ENCODE data around the gene PRKCQ.

PRKCQ gene

DNA sequence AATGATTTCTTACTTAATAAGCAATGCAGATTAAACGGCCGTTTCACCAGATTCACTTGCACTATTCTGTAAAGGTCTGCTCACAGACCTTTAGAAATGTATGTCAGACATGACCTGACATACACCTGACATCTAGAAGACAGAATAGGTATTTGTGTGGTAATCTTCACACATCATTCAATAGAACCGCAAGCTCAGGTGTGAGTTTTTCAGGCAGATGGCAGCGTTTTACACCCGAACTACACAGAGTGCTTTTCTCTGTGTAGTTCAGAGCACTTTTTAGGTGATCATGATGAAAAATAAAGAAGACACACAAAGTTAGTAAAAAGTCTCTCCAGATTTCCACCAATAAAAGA, 63.2 kb downstream of the PRKCQ start:
- no peak for DNase-seq

DNA sequence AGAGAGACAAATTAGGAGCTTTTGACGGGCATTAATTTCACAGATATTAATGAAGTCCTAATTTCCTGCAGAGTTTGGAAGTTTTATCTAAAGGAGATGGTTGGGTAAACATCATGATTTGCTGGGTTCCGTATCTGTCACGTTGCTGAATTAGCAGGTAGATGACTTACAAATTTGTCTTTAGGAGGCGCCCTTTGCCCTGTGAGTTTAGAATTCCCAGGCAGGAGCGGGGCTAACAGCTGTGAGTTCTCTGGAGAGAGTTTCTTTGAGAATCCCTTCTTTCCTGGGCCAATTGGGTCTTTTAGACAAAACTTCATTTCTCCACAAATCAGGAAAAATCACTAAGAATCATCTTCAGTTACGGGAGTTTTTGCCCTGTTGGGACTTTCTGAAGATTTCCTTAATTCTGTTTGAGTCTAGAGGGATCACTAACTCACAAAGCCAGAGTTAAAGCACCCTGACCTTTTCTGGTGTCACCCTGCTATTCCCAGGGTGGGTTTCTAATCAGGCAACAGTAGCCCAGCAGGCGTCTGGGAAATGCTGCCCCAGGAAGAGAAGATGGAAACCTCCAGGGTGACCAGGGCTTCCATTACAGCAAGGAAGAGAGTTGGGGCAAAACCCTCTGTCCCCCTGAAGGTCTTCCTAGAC, 63.7 kb downstream of the PRKCQ start:
- DNase-seq = no peak

DNA sequence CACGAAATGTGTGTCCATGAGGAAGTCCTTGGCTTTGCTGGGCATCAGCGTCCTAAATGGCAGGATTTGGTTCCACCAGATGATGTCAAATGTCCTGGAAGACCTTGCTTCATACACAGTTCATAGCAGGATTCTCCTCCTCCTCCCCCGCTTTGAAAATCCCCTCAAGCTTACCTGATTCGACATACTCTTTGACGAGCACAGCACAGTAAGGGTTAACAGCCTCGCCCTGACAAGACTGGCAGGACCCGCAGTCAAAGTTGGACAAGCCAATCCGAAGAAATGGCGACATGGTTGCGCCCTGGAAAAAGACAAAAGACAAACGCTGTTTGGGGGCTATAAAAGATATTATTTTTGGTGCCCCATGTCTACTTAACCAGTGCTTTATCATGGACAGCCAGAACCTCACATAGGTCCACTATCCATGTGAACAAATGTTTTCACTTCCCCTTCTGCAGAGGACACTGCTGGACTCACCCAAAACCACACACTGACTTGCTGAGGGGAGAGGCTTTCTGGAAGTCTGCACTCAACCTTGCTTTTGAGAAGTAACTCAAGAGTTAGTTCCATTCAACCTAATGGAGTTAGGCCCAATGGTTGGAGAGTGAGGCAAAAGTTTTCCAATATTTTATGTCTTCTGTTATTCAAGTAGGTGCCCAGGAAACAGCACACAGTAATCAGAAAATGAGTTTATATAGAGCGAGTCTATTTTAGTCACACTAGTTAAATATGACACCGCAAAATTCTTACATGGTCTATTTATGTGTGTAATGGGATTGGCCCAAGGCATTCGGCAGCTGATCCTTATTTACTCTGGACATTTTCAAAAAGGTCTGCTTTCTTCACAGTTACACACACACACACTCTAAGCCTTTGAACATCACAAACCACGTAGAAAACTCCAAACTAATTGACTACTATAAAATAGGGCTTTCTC, 65.0 kb downstream of the PRKCQ start:
- DNase-seq = peak; percentile 97

DNA sequence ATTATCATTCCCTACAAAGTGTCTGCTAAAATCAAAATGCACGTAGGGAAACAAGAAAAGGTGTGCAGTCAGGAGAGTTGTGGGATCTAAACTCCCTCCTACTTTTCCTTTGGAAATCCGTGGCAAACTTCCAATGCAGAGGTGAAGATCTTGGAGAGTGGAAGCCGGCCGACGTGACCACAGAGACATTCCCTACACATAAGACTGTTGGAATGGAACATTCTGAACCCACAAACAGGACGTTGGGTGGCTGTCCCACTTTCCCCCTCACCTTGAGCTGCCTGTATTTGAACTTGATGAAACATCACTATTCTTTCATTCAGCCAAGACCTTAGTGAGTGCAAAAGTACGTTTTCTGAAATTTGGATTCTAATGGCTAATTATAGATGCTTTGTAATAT, 65.9 kb downstream of the PRKCQ start:
- no peak for DNase-seq

DNA sequence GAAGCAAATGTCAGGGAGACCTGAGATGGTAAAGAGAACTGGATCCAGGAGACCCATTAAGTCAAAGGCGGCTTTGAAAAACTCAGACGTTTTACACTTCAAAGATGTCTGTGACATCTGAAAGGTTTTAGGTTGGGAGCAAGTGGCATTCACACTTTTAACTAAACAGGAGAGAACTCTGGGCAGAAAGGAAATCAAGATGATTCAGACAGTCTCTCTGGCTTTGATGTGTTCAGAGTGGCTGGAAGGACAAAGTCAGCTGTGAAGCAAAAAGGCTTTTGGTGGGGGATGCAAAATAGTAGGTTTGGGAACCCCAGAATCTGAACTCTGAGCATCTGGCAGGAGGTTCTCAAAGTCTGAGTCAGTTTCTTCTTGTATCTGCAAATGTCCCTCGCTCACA, 66.6 kb downstream of the PRKCQ start:
- DNase-seq = no peak

DNA sequence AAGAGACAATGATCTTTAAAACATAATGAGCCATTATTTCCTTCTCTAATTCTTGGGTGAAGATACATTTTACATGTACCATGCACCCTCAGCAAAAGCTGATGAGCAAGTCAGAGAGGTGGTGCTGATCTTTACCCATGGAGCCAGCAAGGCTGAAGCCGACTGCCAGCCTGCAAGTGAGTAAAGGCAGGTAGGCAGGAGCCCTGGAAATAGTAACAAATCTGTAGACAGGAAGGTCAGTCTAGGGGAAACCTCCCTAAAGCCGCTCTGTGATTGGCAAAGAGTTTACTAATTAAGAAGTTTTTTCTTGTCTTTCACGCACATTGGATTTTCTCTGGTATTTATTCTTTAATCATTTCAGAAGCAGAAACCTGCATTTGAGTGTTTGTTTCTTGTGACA, 67.9 kb downstream of the PRKCQ start:
- DNase-seq = no peak

DNA sequence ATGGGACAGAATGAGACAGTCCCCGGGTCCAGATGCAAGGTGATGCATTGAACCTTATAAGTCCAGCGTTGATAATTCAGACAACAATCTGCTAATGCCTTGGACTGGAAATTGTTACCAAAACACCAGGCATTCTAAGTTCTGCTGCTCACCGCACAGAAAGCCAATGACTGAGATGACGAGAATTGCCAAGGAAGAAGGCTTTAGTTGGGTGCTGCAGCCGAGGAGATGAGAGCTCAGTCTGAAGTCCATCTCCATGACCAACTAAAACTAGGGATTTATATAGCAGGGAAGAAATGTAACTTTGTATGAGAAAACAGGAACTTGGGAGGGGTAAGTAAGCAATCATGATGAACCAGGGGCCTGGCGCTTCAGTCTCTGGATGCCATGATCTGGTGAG, 68.7 kb downstream of the PRKCQ start:
- DNase-seq = no peak

DNA sequence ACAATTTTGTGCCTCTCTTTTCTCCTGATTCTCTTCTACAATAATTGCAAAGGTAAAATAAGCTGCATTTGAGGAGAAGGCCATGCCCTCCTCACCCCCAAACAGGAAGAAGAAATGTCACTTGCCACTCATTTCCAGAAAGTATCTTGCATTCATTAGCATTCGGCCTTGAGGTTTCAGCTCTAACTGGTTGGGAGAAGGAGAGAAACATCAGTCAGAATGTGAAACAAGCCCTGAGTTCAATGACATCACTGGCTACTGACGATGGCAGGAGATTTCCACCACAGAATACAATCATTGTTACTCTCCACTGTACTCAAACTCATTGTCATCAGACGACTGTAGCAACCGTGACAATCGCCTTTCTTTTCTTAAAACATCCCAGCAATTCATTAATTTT, 72.8 kb downstream of the PRKCQ start:
- no peak for DNase-seq

DNA sequence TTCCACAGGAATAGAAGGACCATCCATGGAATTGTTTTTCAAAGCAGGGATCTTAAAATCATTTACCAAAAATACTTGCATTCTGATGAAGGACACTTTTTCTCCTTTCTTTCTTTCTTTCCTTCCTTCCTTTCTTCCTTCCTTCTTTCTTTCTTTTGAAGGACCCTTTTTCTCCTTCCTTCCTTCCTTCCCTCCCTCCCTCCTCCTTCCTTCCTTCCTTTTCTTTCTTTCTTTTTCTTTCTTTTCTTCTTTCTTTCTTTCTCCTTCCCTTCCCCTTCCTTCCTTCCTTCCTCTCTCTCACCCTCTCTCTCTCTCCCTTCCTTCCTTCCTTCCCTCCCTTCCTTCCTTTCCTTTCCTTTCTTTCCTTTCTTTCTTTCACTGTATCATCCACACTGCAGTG, 74.8 kb downstream of the PRKCQ start:
- no peak for DNase-seq

DNA sequence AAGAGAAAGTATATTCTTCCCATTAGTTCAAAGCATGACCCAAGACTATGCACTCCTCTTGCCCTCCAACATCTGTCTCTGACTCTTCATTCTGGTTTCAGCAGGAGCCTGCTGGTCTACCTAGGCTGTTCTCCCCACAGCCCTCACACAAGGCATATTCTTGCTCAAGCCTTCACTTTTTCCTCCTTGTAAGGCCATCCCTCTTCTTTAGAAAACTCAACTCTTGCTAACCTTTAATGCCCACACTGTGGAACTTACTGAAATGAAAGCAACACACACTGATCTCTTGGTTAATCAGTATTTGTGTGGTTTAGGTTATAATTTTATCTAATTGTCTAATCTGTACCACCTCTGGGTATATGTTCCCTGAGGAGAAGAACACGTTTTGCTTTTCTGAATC, 75.8 kb downstream of the PRKCQ start:
- peak; percentile 35 for DNase-seq

DNA sequence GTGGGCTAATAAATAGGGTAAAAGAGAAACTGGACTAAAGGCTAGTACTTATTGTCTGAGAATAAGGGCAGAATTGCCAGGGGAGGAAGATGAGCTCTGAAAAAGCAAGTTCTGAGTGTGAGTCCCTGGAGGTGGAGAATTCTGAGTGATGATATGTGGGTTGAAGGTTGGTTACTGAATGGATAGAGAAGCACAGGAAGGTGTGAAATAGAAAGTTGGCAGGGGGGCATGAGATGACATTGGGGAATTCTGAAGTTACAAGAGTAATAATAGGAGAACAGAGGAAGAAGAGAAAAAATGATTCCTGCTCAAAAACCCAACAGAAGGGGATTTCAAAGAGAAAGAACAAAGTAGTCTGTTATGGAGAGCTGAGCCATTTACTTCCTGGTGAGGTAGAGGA, 76.9 kb downstream of the PRKCQ start:
- no peak for DNase-seq

DNA sequence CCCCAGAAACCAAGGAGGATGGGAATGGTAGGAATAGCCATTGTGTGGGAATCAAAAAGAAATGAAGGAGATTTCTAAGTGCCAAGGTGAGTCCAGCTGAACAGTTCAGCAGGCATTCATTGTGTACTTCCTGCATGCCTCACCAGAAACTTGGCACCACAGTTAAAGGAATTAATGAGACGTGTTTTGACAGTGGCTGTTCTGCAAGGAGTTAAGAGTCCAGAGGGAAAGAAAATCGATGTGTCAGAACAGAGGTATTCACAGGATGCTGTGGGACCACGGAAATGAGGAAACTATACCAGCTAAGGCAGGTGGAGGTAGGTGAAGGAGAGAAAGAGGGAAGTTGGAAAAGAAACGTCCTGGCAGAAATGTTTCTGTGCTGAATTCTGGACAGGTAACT, 78.1 kb downstream of the PRKCQ start:
- no peak for DNase-seq

DNA sequence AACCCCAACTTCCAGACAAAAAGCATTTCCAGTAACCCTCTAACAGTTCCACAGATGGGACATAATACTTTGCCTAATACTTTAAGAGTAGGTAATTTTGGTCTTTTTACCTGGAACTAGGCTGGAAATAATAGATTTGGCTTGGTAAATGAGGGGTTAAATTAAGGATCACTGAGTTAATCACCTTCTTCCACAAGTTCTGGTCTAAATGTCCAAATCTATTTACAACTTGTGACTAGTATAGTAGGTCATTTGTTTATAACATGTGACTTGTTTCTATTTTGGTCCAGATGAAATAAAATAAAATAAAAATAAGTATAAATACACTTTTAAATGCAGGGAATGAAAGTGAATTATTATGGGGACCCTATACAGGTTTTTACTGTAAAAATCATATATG, 80.1 kb downstream of the PRKCQ start:
- no peak for DNase-seq

DNA sequence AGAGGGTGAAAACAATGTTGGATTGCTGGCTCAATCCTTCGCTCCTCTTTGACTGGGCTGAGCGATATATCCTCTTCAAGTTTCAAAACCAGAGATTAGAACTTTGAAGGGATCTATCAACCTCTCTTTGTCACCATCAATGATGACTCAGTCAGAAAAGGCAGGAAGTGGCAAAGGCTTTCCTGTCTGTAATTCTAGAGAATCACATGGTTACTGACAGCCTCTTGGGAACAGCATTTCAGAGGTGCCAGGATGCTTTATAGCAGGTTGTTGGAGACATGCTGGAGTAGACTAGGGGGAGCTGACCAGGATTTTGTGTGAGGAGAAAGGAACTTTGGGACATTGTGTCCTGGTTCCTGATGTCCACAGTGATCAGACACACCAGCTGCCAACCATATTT, 81.3 kb downstream of the PRKCQ start:
- DNase-seq = peak; percentile 70

DNA sequence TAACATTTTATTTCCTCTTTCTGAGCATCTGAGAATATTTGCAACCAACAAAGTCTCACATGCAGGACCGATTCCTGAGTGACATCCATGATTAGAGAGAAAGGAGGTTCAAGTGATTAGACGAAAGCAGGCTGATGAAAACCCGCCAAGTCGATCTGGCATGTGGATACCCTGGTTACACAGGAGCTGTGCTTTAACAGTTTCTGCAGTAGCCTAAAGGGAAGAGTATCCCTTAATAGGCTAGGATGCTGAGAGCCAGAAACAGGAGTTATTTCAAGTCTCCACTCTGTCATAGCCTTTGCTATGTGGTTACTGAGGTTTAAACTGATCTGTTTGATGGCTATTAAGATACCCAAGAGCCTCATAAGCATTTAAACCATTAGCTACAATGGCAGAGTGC, 82.5 kb downstream of the PRKCQ start:
- DNase-seq = no peak

DNA sequence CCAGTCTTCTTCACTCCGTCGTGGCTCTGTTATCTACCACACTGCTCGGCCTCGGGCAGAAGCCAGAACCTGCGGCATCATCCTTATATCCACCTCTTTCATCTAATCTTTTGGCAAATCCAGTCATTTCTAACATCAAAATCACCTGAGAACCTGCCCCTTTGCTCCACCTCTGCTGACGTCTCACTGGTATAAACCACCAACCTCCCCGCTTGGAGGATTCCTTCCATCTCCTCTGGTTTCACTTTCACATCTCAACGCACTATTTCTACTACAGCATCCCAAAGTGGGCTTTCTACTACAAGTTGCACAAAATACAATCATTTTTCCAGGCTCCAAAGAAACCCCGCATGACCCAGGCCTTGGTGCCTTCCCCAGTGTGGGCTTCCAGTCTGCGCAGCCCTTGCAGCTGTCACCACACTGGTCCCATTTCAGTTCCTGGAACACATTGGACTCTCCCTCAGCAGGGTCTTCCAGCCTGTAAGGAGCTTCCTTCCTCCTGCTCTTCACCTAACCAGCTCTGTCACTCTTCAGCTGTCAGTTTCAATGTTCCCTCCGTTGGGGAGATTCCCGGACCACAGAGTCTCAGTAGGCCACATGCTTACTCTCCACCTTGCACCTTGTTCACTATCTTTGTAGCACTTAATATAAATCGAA, 85.0 kb downstream of the PRKCQ start:
- DNase-seq = no peak

DNA sequence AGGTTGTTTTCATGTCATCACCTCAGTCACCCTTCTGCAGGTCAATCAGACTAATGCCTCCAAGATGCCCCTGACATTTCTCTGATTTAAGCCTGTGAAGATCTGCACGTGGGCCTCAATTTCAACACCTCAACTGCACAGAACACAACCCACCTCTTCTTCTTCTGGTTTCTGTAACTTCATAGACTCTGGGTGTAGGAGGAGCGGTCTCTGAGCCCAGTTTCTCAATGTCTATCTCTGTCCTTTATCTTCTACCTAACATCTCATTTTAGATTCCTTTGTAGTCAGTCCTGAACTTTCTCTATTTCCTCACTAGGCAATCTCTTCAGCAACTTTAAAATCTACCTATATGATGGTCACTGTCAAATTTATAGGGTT, 85.6 kb downstream of the PRKCQ start:
- DNase-seq = no peak

DNA sequence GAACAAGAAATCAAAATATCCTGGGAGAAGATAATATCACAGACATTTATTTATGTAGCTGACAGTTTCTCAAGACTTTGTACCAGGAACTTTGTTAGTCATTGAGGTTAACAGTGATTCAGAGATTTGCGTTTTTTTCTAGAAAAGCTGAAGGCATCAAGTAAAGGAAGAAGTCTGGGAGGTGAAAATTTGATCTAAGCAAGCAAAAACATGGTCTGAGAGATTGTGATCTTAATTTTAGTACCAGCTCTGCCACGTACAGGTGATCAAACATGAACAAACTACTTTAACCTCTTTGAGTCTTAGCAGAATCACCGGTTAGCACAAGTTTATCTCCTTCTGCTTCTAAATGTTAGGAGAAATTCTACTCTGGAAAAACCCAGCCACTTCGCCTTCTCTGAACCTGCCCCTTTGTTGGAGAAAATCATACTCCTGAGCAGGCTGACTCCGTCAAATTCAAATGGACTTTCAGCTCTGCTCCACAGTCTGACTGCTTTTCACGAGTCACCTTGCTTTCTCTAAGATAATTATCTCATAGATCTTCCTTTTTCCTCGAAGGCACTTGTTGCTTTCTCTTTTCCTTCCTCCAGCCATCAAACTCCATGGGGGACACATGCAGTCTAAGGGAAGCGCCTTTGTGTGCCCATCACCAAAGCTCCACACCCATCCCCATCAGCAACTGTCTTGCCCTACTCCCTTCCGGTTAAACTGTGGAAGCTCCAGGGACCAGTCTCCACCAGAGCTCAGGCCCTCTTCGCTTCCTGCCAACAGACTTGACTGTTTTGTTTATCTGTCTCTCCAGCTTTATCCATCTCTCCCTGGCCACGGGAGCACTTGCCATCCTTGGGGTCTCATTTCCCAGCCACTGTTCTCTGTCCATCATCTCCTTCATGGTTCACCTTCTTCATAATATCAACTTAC, 86.3 kb downstream of the PRKCQ start:
- DNase-seq = no peak

DNA sequence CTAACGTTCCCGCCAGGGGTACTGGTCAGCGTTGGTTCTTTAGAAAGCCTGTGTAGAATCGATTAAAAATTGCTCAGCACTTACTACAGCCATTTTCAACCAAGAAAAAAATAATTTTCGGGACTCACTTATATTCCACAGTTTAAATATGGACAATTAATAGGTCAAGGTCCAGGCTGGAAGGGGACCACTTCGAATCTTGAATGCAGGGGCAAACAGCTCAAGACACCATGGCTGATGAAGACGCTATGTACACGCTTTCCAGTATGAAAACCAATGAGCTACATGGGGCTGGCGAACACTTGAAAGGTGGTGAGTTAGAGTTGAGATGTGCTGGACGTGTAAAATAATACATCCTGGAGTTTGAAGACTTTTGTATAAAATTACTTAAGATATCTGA, 87.2 kb downstream of the PRKCQ start:
- no peak for DNase-seq

DNA sequence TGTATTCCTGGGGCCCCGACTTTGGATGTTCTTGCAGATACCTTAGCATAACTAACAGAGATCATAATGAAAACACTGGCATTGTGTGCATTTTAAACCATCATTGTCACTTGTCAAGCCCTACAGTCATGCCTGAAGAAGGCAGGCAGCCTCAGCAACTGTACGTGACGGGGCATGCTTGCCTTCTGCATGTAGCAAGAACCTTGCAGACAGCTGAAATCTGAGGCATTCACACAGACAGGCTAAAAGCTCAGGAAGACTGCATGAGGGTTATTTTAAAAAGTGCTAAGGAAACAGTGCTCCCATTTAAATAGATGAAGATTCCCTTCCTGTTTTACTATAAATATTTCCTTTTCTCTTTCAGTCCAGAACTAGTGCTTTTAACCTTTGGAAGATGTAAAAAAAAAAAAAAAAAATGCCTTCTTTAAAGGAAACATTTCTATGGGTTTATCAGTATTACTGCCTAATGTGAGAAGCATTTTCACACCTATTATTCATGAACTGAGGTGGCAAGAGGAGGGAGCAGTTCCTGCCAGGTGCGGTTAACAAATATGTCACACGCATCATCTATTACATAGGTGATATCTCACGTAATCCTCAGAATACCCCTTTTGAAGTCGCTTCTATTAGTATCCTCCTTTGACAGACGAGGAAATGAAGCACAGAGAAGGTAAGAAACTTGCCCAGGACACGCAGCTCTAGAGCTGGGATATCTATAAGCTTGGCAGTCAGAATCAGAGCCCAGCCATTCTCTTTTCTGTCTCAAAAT, 88.1 kb downstream of the PRKCQ start:
- no peak for DNase-seq

DNA sequence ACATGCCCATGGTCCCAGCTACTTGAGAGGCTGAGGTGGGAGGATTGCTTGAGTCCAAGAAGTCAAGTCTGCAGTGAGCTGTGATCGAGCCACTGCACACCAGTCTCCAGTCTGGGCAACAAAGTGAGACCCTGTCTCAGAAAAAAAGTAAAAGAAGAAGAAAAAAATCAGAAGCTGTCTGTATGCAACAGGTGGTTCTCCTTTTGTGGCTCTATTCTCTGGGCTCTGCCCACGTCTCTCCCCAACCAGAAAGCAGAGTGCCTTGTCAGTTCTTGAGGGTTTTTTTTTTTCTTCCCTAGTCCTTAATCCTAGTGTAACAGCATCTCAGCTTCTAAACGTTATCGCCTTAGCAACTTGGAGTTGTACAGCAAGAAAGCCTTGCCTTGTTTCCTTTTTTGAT, 89.5 kb downstream of the PRKCQ start:
- no peak for DNase-seq

DNA sequence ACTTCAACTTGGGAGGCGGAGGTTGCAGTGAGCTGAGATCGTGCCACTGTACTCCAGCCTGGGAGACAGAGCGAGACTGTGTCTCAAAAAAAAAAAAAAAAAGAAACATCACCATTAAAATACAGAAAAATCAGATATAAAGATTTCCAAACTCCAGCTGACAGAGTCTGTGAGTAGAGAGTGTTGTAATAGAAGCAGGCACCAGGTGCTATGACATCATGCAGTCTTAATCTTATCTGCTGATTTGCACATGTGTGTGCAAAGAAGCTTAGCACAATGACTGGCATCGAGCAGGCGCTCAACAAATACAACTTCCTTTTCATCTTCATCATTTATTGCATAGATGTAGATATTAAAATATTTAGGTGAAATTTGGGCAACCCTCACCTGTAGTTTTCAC, 92.2 kb downstream of the PRKCQ start:
- peak; percentile 73 for DNase-seq
